PFSK-1 (cell line): ENCODE results near the gene SCYGR6.

Experiments
- FOXP2 ChIP-seq: optimal IDR thresholded peaks from 2 replicates; pipeline ENCODE3; 2011; ENCODE audit warnings: borderline replicate concordance, control low read depth, inconsistent platforms; ENCODE audit not compliant: insufficient read depth; ENCODE audit errors: extremely low read length, extremely low read depth
- POLR2AphosphoS5 ChIP-seq: IDR thresholded peaks from 2 replicates; pipeline ENCODE4 v1.6.1; 2012; ENCODE audit warnings: low read depth, mild to moderate bottlenecking, control low read depth, low read length, moderate library complexity
- SIN3A ChIP-seq: IDR thresholded peaks from 2 replicates; pipeline ENCODE4 v1.6.1; 2012; ENCODE audit warnings: mild to moderate bottlenecking, low read length, moderate library complexity, borderline replicate concordance; ENCODE audit not compliant: insufficient read depth
- TAF1 ChIP-seq: IDR thresholded peaks from 2 replicates; pipeline ENCODE4 v1.6.1; 2012; ENCODE audit warnings: low read length, control low read depth, borderline replicate concordance; ENCODE audit not compliant: insufficient read depth
- TF ChIP-seq, protein P1 (sequence below), 2 experiments: IDR thresholded peaks; 2 replicates each; pipeline versions ENCODE4 v1.6.1 to v1.8.0; 2011 to 2012; ENCODE audit warnings: low read depth in 2 of 2, low read length in 2 of 2, control low read depth in 1 of 2, inconsistent platforms in 1 of 2, mild to moderate bottlenecking in 1 of 2, moderate library complexity in 1 of 2; ENCODE audit not compliant: insufficient read depth in 1 of 2

Gene SCYGR6

DNA sequence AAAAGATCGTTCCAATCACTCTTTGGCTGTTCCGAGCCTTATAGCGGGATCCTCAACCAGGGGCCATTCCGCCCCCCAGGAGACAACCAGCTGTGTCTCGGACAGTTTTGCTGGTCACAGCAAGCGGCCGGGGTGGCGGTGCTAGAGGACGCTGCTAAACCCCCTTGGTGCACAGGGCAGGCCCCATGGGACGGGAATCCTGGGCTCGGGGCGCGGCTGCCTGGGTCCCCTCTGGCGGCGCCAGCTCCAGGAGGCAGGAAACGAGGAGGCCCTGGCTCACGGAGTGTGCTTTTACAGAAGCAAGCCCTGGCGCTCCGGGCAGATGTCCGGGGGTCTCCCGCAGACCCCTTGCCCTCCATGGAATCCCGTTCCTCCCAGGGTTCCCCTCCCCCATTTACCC, 43.3 kb upstream of the SCYGR6 start:
- TF ChIP-seq FOXP2 = no peak
- TF ChIP-seq, protein P1, sequence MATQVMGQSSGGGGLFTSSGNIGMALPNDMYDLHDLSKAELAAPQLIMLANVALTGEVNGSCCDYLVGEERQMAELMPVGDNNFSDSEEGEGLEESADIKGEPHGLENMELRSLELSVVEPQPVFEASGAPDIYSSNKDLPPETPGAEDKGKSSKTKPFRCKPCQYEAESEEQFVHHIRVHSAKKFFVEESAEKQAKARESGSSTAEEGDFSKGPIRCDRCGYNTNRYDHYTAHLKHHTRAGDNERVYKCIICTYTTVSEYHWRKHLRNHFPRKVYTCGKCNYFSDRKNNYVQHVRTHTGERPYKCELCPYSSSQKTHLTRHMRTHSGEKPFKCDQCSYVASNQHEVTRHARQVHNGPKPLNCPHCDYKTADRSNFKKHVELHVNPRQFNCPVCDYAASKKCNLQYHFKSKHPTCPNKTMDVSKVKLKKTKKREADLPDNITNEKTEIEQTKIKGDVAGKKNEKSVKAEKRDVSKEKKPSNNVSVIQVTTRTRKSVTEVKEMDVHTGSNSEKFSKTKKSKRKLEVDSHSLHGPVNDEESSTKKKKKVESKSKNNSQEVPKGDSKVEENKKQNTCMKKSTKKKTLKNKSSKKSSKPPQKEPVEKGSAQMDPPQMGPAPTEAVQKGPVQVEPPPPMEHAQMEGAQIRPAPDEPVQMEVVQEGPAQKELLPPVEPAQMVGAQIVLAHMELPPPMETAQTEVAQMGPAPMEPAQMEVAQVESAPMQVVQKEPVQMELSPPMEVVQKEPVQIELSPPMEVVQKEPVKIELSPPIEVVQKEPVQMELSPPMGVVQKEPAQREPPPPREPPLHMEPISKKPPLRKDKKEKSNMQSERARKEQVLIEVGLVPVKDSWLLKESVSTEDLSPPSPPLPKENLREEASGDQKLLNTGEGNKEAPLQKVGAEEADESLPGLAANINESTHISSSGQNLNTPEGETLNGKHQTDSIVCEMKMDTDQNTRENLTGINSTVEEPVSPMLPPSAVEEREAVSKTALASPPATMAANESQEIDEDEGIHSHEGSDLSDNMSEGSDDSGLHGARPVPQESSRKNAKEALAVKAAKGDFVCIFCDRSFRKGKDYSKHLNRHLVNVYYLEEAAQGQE (IDR thresholded peaks at IDR 0.05; ENCODE audit: insufficient read depth in 1 of 2, low read depth in 2 of 2, low read length in 2 of 2) = no peak
- TF ChIP-seq POLR2AphosphoS5 = no peak

DNA sequence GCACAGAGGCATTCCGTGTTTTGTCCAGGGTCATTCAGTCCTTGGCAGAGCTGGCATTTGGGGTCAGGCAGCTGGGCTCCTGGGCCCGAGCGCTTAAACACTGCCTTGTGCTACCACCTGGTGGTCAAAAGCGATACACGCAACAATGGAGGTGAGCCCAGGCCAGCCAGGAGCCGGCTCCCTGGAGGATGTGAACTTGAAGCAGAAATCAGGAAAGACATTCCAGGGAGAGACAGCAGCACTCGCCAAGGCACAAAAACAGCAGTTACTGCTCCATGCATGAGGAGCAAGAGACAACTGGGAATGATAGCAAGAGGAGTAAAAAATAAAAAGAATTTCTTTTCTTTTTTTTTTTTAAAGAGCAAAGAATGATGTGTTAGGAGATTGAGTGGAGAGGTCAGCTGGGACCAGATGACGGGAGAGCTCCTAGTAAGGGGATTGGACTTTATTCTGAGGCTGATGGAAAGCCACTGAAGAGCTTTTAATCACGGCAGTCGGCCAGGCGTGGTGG, 41.9 kb upstream of the SCYGR6 start:
- no peak for TF ChIP-seq SIN3A
- TF ChIP-seq FOXP2 = no peak
- TF ChIP-seq TAF1 = no peak
- no peak for TF ChIP-seq POLR2AphosphoS5

DNA sequence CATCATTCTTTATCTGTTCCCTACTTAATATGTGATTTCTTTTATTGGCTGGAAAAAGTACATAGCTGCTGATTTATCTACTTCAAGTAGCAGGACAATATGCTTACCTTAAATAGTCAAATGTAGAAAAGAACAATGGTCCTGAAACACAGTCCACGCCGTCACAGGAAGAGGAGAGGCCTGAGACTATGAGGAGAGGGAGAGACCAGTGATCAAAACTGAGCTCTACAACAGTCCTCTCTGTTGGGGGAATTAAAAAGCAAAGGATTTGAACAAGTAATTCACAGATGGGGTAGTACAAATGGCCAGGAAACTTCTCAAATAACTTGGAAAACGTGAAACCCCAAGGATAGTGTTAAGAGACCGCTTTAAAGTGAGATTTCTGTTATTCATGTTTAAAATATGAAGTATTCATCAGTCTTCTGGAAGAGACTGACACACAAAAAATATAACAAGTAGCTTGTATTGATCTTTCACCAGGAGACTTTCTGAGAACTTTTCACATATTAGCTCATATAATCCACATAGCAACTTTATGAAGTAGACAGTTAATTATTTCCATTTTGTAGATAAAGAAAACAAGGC, 41.3 kb upstream of the SCYGR6 start:
- TF ChIP-seq FOXP2 (no peak), TAF1 (no peak), POLR2AphosphoS5 (no peak), SIN3A (no peak)
- TF ChIP-seq, protein P1 (IDR thresholded peaks at IDR 0.05; ENCODE audit: insufficient read depth in 1 of 2, low read depth in 2 of 2, low read length in 2 of 2) = no peak

DNA sequence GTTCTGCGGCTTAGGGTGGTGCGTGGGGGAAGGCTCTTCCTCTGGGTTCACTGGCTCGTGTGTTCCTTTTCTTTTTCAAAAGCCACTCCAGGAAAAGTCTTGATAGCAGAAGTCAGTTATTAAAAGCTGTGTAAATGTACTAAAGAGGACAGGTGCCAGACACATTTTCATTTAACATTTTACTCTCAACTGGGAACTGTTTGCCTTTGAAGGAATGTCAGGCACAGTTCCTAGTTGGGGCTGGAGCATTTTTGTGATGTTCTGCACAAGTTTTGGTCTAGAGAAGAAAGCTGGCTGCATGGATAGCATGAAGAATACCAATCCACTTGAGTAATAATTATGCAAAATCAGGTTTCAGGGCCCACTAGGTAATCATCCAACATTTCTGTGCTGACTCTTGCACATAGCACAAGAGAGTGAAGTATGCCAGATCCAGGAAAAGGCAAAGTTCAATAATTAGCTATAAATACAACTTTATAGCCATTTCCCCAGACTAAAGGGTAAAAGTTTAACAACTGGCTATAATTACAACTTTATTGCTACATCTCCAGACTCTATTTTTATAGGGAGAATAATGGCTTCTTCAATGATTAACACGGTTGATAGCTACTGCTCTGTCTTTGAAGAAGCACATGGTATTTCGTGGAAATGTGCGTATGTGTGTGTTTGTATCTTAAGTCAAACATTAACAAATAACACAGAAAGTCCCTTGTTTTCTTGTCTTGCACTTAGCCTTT, 37.4 kb upstream of the SCYGR6 start:
- no peak for TF ChIP-seq POLR2AphosphoS5
- TF ChIP-seq TAF1 = no peak
- no peak for TF ChIP-seq SIN3A
- TF ChIP-seq FOXP2 = no peak
- TF ChIP-seq, protein P1 (IDR thresholded peaks at IDR 0.05; ENCODE audit: insufficient read depth in 1 of 2, low read depth in 2 of 2, low read length in 2 of 2) = no peak

DNA sequence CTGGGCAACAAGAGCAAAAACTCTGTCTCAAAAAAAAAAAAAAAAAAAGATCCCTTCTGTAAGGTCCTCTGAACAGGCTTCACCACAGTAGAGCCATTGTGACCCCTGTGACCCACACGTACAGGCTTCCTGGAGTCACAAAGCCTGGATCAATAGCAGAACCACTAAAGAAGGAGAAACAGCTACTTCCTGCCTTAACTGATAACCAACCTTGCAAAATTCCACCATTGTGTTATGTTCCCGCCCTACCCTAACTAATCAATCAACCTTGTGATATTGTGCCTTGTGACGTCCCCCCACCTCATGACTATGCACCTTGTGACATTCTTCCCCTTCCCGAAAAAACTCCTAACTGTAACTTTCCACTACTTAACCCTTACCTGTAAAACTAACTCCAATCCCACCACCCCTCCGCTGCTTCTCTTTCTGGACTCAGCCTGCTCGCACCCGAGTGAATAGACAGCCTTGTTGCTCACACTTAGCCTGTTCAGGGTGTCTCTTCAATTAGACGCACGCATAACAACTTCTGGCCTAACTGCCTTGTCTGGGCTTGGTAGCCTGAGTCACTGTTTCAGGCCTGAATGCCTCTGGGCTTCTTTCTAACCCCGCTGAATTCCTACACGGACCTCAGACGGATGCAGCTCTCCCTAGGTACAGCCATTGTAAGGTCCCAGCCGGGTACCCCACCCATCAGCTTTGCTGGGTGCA, 35.0 kb upstream of the SCYGR6 start:
- TF ChIP-seq SIN3A = no peak
- no peak for TF ChIP-seq TAF1
- TF ChIP-seq POLR2AphosphoS5 = no peak
- TF ChIP-seq FOXP2 = no peak
- TF ChIP-seq, protein P1 (IDR thresholded peaks at IDR 0.05; ENCODE audit: insufficient read depth in 1 of 2, low read depth in 2 of 2, low read length in 2 of 2) = no peak
